Kidney epithelial cell (primary cell): ENCODE data around the gene TELO2. TPM values are rescaled to one million over a fixed set of nuclear protein-coding genes. Genes with fewer than 3 reads are reported as not detected.

ENCODE experiments used
- DNase-seq: peaks from one replicate; pipeline ENCODE4 v3.0.0-alpha.2; 2010; ENCODE audit warnings: low read depth
- H3K27me3 ChIP-seq: 2 replicates; pipeline ENCODE4 v1.6.0; 2011; ENCODE audit warnings: low read length; ENCODE audit not compliant: control insufficient read depth, insufficient read depth
- H3K36me3 ChIP-seq: 2 replicates; pipeline ENCODE4 v1.5.1; 2011; ENCODE audit warnings: low read length; ENCODE audit not compliant: control insufficient read depth, insufficient read depth
- H3K4me3 ChIP-seq: 2 replicates; pipeline ENCODE4 v1.5.1; 2011; ENCODE audit warnings: low read depth, mild to moderate bottlenecking, control low read depth, low read length
- CTCF ChIP-seq: IDR thresholded peaks from 2 replicates; pipeline ENCODE4 v1.5.1; 2011; ENCODE audit warnings: mild to moderate bottlenecking, moderate library complexity, low read length, control low read depth, inconsistent platforms; ENCODE audit not compliant: insufficient read depth, poor library complexity, severe bottlenecking
- total RNA-seq: library from RNA; depleted of rRNA; stranded (reverse); fragments of >200 nt; gene quantifications from 2 replicates; pipeline ENCODE4 v1.2.3, GENCODE V29; 2015

Gene TELO2
- total RNA-seq, 1 donor from 2014 or later: 23.1 TPM

- Histone ChIP-seq H3K4me3 (no peak overlapping the region), H3K27me3 (no peaks in the 10 kb centered on the region), H3K36me3 (no peaks in the 10 kb centered on the region)
- peak; percentile 41 for DNase-seq
- TF ChIP-seq CTCF: no peak
Observed at GRCh38 chr16:1481906-1482835, 11.0 kb upstream of the TELO2 start.

- no peak for TF ChIP-seq CTCF
- no peak overlapping the region for H3K4me3 ChIP-seq
- no peaks in the 10 kb centered on the region for H3K27me3 ChIP-seq
- no peaks in the 10 kb centered on the region for H3K36me3 ChIP-seq
- DNase-seq: no peak
Observed at GRCh38 chr16:1485847-1486496, 7.2 kb upstream of the TELO2 start.

- H3K4me3 ChIP-seq: no peak overlapping the region
- no peaks in the 10 kb centered on the region for H3K27me3 ChIP-seq
- no peaks in the 10 kb centered on the region for H3K36me3 ChIP-seq
- DNase-seq: no peak
- no peak for TF ChIP-seq CTCF
Observed at GRCh38 chr16:1486551-1487390, 6.4 kb upstream of the TELO2 start.

GRCh38 chr16:1487395-1488053 lies 5.6 kb upstream of the TELO2 start:
- H3K27me3 ChIP-seq: no peaks in the 10 kb centered on the region
- no peaks in the 10 kb centered on the region for H3K36me3 ChIP-seq
- H3K4me3 ChIP-seq: no peak overlapping the region
- DNase-seq: no peak
- no peak for TF ChIP-seq CTCF

- H3K27me3 ChIP-seq: no peaks in the 10 kb centered on the region
- H3K36me3 ChIP-seq: no peaks in the 10 kb centered on the region
- no peak overlapping the region for H3K4me3 ChIP-seq
- TF ChIP-seq CTCF: no peak
- no peak for DNase-seq
Observed at GRCh38 chr16:1488054-1488601, 5.0 kb upstream of the TELO2 start.
